Natural killer cell (primary cell): ENCODE measurements around the gene MXD1. TPM values are rescaled to one million over a fixed set of nuclear protein-coding genes. Genes with fewer than 3 reads are reported as not detected.

ENCODE experiments used
- ATAC-seq, 3 donors: fragments of 150-1000 bp in 2 of 3; fragments of 200-7000 bp in 1 of 3; cut with Tn5 transposase; 1 replicate in 1 of 3; 2 replicates in 2 of 3; pipeline ENCODE4 v1.10.0; 2021; ENCODE audit warnings: mild to moderate bottlenecking in 2 of 3, moderate library complexity in 2 of 3
- DNase-seq, 2 donors: peaks; one replicate each; pipeline versions ENCODE4 v3.0.0 to v3.0.0-alpha.2; 2013 to 2021; ENCODE audit warnings: mixed read lengths in 1 of 2
- H3K27ac ChIP-seq: one replicate; pipeline ENCODE4 v1.5.1; 2013; ENCODE audit warnings: mild to moderate bottlenecking, low read length
- H3K27me3 ChIP-seq: one replicate; pipeline ENCODE4 v1.6.1; 2013; ENCODE audit warnings: low read length; ENCODE audit not compliant: control insufficient read depth, insufficient read depth
- H3K36me3 ChIP-seq: one replicate; pipeline ENCODE4 v1.6.1; 2013; ENCODE audit warnings: low read length; ENCODE audit not compliant: control insufficient read depth, insufficient read depth
- H3K4me1 ChIP-seq: one replicate; pipeline ENCODE4 v1.6.1; 2013; ENCODE audit warnings: low read length; ENCODE audit not compliant: control insufficient read depth, insufficient read depth
- H3K4me3 ChIP-seq: one replicate; pipeline ENCODE4 v1.5.1; 2013; ENCODE audit warnings: low read length
- H3K9me3 ChIP-seq: one replicate; pipeline ENCODE4 v1.6.1; 2013; ENCODE audit warnings: low read length; ENCODE audit not compliant: control insufficient read depth, insufficient read depth
- H3K27ac Mint-ChIP-seq, 2 donors: one replicate each; pipeline ENCODE4 v1.8.0; 2022; ENCODE audit warnings: mild to moderate bottlenecking in 2 of 2, mixed read lengths in 2 of 2, moderate library complexity in 1 of 2
- H3K27me3 Mint-ChIP-seq, 2 donors: one replicate each; pipeline ENCODE4 v1.8.0; 2022; ENCODE audit warnings: low read depth in 2 of 2, mixed read lengths in 2 of 2
- H3K36me3 Mint-ChIP-seq: one replicate; pipeline ENCODE4 v1.8.0; 2022; ENCODE audit warnings: mixed read lengths
- H3K4me1 Mint-ChIP-seq, 2 donors: one replicate each; pipeline ENCODE4 v1.8.0; 2022; ENCODE audit warnings: mixed read lengths in 2 of 2
- H3K4me3 Mint-ChIP-seq: one replicate; pipeline ENCODE4 v1.8.0; 2022; ENCODE audit warnings: mild to moderate bottlenecking, moderate library complexity, mixed read lengths
- H3K9me3 Mint-ChIP-seq, 2 donors: one replicate each; pipeline ENCODE4 v1.8.0; 2022; ENCODE audit warnings: mixed read lengths in 2 of 2
- WGBS: methylation state at CpG from one replicate; pipeline ENCODE4 v1.1.7; 2013; ENCODE audit warnings: missing lambda C conversion rate; ENCODE audit not compliant: insufficient coverage; 5-methylcytosine and 5-hydroxymethylcytosine counted together
- intact Hi-C: fragments of 100-400 bp; cut with micrococcal nuclease; formaldehyde crosslinking; loops from one replicate; pipeline ENCODE4 v1.14.2; 2022
- total RNA-seq, 4 donors: library from RNA; stranded (reverse); fragments of 120-200 nt in 1 of 4; gene quantifications; one replicate each; pipeline versions ENCODE4 v1.2.3 to v1.2.4, GENCODE V29; 2013 to 2022
- TF ChIP-seq, protein P1 (sequence below): fragments of 200-600 bp; IDR thresholded peaks from one replicate; pipeline ENCODE4 v1.8.0; 2022; ENCODE audit warnings: antibody characterized with exemption

The MXD1 gene
- total RNA-seq, 3 donors from 2014 or later (not counting 1 experiment from before 2014, with no cell fraction given): 63.0 to 165 (median 112) TPM

DNA sequence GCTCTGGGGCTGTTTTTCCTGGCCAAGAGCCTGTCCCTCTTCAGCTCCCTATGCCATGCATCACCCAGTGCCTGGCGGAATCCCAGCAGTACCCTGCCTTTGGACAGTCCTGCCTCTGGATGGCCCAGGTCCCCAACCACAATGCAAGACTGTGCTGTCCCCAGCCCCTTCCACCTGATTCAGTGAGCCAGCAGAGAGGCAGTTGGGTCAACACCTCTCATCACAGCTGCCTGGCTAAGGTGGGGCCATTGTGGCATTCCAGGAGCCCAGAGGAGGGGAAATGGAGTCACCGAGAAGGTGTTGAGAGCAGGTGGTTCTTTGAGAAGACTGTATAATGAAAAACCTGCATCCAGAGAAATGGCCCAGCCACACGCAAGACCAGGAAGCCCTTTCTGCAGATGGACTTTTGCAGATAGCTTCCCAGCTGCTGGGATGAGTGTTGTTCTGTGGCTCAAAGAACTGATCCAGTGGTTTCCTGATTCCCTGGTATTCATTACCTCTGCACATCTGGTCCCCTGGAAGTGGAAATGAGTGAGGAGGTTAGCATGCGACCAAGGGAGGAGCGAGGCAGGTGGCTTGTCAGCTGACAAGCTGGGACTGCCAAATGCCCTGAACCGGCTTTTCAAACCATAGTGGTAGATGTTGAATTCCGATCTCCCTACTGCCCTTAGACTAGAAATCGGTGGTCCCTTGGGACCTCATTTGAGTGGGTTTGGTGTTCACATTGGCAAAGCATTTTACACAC is 48.2 kb downstream of the MXD1 start:
- Mint-ChIP-seq H3K27me3 (no peaks in the 10 kb centered on the region), H3K4me1 (peaks cover under 1% of the 10 kb centered on the region in 2 donors), H3K36me3 (no peaks in the 10 kb centered on the region), H3K9me3 (no peaks in the 10 kb centered on the region), H3K27ac (no peak overlapping the region), H3K4me3 (no peak overlapping the region)
- Histone ChIP-seq H3K4me3 (no peak overlapping the region), H3K9me3 (no peaks in the 10 kb centered on the region), H3K27me3 (no peaks in the 10 kb centered on the region), H3K4me1 (peaks cover 1% of the 10 kb centered on the region), H3K27ac (no peak overlapping the region), H3K36me3 (no peaks in the 10 kb centered on the region)
- ATAC-seq: no peak
- DNase-seq: no peak
- intact Hi-C loops: no loop called here
- TF ChIP-seq, protein P1, sequence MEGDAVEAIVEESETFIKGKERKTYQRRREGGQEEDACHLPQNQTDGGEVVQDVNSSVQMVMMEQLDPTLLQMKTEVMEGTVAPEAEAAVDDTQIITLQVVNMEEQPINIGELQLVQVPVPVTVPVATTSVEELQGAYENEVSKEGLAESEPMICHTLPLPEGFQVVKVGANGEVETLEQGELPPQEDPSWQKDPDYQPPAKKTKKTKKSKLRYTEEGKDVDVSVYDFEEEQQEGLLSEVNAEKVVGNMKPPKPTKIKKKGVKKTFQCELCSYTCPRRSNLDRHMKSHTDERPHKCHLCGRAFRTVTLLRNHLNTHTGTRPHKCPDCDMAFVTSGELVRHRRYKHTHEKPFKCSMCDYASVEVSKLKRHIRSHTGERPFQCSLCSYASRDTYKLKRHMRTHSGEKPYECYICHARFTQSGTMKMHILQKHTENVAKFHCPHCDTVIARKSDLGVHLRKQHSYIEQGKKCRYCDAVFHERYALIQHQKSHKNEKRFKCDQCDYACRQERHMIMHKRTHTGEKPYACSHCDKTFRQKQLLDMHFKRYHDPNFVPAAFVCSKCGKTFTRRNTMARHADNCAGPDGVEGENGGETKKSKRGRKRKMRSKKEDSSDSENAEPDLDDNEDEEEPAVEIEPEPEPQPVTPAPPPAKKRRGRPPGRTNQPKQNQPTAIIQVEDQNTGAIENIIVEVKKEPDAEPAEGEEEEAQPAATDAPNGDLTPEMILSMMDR: no peak
- WGBS: 95% methylated on average over 8 of the region's 8 CpGs

DNA sequence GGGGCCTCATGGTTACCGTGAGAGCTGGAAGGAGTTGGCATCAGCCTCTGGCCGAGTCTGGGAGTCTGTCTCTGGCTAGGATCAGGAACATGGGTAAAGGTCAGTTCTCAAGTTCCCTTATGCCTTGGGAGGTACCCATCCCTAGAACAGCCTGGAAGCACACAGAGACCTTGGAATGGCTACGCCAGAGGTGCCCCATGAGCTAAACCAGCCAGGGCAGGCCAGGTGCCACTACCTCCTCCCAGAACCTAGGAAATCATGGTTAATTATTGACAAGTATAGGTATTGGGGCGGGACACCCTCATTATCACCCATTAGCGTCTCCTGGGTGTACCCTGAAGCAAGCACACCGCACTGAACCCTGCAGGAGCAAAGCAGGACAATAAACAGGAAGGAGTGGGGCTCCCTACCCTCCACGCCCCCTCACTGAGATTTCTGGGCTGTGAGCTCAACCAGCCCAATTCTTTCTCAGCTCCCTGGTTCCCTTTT is 49.5 kb downstream of the MXD1 start:
- no peaks in the 10 kb centered on the region for H3K36me3 ChIP-seq
- H3K9me3 Mint-ChIP-seq: no peaks in the 10 kb centered on the region
- WGBS: 92% methylated on average over 7 of the region's 7 CpGs
- H3K27ac ChIP-seq: no peak overlapping the region
- no peak for DNase-seq
- no peaks in the 10 kb centered on the region for H3K4me1 ChIP-seq
- no peaks in the 10 kb centered on the region for H3K27me3 ChIP-seq
- ATAC-seq: no peak
- H3K4me3 Mint-ChIP-seq: no peak overlapping the region
- intact Hi-C loops: no loop called here
- no peak overlapping the region for H3K4me3 ChIP-seq
- no peaks in the 10 kb centered on the region for H3K4me1 Mint-ChIP-seq
- H3K36me3 Mint-ChIP-seq: no peaks in the 10 kb centered on the region
- TF ChIP-seq, protein P1: no peak
- H3K27me3 Mint-ChIP-seq: no peaks in the 10 kb centered on the region
- no peaks in the 10 kb centered on the region for H3K9me3 ChIP-seq
- H3K27ac Mint-ChIP-seq: no peak overlapping the region

DNA sequence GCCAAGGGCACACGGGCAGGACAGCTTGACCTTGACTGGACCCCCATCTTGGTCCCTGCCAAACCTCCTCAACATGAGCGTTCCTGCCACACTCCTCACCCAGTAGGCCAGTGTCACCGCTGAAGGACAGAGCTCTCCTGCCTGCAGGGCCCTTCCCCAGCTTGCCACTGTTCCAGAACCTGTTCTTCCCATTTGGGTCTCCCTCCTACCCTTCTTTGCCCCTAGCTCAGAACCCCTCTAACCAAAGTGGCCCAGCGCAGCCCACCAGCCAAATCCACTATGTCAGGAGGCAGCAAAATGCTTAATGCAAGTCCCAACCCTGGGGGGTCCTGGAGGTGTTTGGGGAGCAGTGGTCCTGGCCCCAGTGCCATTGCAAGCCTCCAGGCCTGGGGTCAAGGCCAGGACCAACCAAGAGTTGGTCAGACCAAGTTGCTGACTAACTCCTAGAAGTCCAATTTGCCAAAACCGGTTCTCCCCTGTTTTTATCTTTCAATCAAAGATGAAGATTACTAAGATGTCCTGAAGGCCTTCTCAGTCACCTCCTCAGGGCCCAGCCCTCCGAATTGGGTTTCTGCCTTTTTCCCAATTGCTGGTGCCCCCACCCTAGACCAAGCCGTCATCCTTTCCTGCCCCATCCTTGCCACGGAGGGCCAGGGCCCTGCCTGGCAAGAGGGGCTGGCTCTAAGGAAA is 51.0 kb downstream of the MXD1 start:
- no peaks in the 10 kb centered on the region for H3K4me1 ChIP-seq
- H3K27ac Mint-ChIP-seq: peak overlapping the region in 1 of 2 donors; percentile 16
- no peak overlapping the region for H3K27ac ChIP-seq
- no peaks in the 10 kb centered on the region for H3K27me3 ChIP-seq
- TF ChIP-seq, protein P1: no peak
- H3K27me3 Mint-ChIP-seq: no peaks in the 10 kb centered on the region
- WGBS: 96% methylated on average over 8 of the region's 8 CpGs
- intact Hi-C loops: no loop called here
- no peak overlapping the region for H3K4me3 Mint-ChIP-seq
- no peaks in the 10 kb centered on the region for H3K9me3 Mint-ChIP-seq
- peaks cover 0 to 6% of the 10 kb centered on the region in 2 donors for H3K4me1 Mint-ChIP-seq
- no peak overlapping the region for H3K4me3 ChIP-seq
- ATAC-seq (no peak), DNase-seq (no peak)
- H3K9me3 ChIP-seq: no peaks in the 10 kb centered on the region
- no peaks in the 10 kb centered on the region for H3K36me3 Mint-ChIP-seq
- H3K36me3 ChIP-seq: no peaks in the 10 kb centered on the region
